ENCODE results near the gene CLDN16. TPM values are rescaled to one million over a fixed set of nuclear protein-coding genes. Genes with fewer than 3 reads are reported as not detected.

Gene CLDN16
- total RNA-seq, 1 donor from 2014 or later: 0.50 TPM

DNA sequence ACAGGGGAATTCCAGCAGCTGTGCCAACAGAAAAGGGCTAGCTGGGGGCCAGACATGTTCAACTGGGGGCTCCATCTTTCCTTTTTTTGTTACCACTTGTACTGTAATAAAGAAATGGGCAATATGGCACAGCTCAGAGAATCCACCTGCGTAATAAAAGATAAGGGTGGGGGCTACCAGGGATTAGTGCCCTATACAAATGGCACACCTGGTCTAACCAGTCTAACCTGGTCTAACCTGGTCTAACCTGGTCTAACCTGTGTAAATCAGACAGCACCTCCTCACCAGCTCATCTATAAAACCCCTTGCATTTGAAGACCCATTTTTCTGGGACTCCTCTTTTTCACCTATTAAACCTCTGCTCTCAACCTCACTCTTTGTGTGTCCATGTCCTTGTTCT, 26.2 kb upstream of the CLDN16 start:
- H3K27me3 Mint-ChIP-seq (ENCODE audit: low read depth, unreplicated experiment): no peaks in the 10 kb centered on the region
- no peaks in the 10 kb centered on the region for H3K36me3 Mint-ChIP-seq (ENCODE audit: low read depth, unreplicated experiment)
- no peaks in the 10 kb centered on the region for H3K9me3 Mint-ChIP-seq (ENCODE audit: unreplicated experiment)
- H3K9me3 ChIP-seq (ENCODE audit: insufficient read depth, low read depth, low read length): no peaks in the 10 kb centered on the region
- no peaks in the 10 kb centered on the region for H3K27me3 ChIP-seq (ENCODE audit: insufficient read depth, low read length)
- H3K4me1 Mint-ChIP-seq (ENCODE audit: low read depth, unreplicated experiment): peaks cover 7% of the 10 kb centered on the region
- DNase-seq (ENCODE audit: low read depth): no peak
- H3K27ac ChIP-seq (ENCODE audit: low read depth, low read length): no peak overlapping the region
- no peak overlapping the region for H3K9ac ChIP-seq (ENCODE audit: low read length)
- H3K4me1 ChIP-seq (ENCODE audit: insufficient read depth, low read length): no peaks in the 10 kb centered on the region
- no peak overlapping the region for H3K4me3 Mint-ChIP-seq (ENCODE audit: unreplicated experiment)
- H3K36me3 ChIP-seq (ENCODE audit: insufficient read depth, low read length): no peaks in the 10 kb centered on the region
- no peak overlapping the region for H3K27ac Mint-ChIP-seq (ENCODE audit: unreplicated experiment)
- H3K4me2 ChIP-seq (ENCODE audit: low read length): no peak overlapping the region
- H3K79me2 ChIP-seq (ENCODE audit: insufficient read depth, low read length): no peaks in the 10 kb centered on the region
- H4K20me1 ChIP-seq (ENCODE audit: insufficient read depth, low read length): no peaks in the 10 kb centered on the region
- FAIRE-seq: no peak
- H2AFZ ChIP-seq (ENCODE audit: low read depth, low read length): no peak overlapping the region
- TF ChIP-seq, protein P1, sequence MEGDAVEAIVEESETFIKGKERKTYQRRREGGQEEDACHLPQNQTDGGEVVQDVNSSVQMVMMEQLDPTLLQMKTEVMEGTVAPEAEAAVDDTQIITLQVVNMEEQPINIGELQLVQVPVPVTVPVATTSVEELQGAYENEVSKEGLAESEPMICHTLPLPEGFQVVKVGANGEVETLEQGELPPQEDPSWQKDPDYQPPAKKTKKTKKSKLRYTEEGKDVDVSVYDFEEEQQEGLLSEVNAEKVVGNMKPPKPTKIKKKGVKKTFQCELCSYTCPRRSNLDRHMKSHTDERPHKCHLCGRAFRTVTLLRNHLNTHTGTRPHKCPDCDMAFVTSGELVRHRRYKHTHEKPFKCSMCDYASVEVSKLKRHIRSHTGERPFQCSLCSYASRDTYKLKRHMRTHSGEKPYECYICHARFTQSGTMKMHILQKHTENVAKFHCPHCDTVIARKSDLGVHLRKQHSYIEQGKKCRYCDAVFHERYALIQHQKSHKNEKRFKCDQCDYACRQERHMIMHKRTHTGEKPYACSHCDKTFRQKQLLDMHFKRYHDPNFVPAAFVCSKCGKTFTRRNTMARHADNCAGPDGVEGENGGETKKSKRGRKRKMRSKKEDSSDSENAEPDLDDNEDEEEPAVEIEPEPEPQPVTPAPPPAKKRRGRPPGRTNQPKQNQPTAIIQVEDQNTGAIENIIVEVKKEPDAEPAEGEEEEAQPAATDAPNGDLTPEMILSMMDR (IDR thresholded peaks at IDR 0.05; ENCODE audit: insufficient read depth, low read depth, low read length): no peak
- TF ChIP-seq EZH2 (IDR thresholded peaks at IDR 0.05; ENCODE audit: insufficient read depth, low read length): no peak
- H3K4me3 ChIP-seq (ENCODE audit: insufficient read depth, low read depth, low read length): no peak overlapping the region

DNA sequence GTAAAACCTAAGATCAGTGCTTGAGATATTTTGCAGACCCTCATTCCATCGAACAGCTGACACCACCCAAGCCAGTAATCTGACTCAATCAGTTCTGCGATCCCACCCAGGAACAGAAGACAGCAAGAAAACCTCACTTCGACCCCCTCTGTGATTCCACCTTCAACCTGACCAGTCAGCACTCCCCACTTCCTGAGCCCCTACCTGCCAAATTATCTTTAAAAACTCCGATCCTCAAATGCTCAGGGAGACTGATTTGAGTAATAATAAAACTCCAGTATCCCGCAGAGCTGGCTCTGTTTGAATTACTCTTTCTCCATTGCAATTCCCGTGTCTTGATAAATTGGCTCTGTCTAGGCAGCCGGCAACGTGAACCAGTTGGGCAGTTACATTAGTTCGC, 25.7 kb upstream of the CLDN16 start:
- H3K27ac ChIP-seq (ENCODE audit: low read depth, low read length): no peak overlapping the region
- Mint-ChIP-seq H3K27me3 (ENCODE audit: low read depth, unreplicated experiment) (no peaks in the 10 kb centered on the region), H3K4me3 (ENCODE audit: unreplicated experiment) (no peak overlapping the region), H3K9me3 (ENCODE audit: unreplicated experiment) (no peaks in the 10 kb centered on the region), H3K4me1 (ENCODE audit: low read depth, unreplicated experiment) (peaks cover 7% of the 10 kb centered on the region), H3K36me3 (ENCODE audit: low read depth, unreplicated experiment) (no peaks in the 10 kb centered on the region), H3K27ac (ENCODE audit: unreplicated experiment) (no peak overlapping the region)
- TF ChIP-seq, protein P1 (IDR thresholded peaks at IDR 0.05; ENCODE audit: insufficient read depth, low read depth, low read length): no peak
- no peak for TF ChIP-seq EZH2 (IDR thresholded peaks at IDR 0.05; ENCODE audit: insufficient read depth, low read length)
- H2AFZ ChIP-seq (ENCODE audit: low read depth, low read length): no peak overlapping the region
- H3K4me3 ChIP-seq (ENCODE audit: insufficient read depth, low read depth, low read length): no peak overlapping the region
- H3K27me3 ChIP-seq (ENCODE audit: insufficient read depth, low read length): no peaks in the 10 kb centered on the region
- H3K9me3 ChIP-seq (ENCODE audit: insufficient read depth, low read depth, low read length): no peaks in the 10 kb centered on the region
- no peak overlapping the region for H3K9ac ChIP-seq (ENCODE audit: low read length)
- H3K4me1 ChIP-seq (ENCODE audit: insufficient read depth, low read length): no peaks in the 10 kb centered on the region
- FAIRE-seq (no peak), DNase-seq (ENCODE audit: low read depth) (no peak)
- no peaks in the 10 kb centered on the region for H3K36me3 ChIP-seq (ENCODE audit: insufficient read depth, low read length)
- no peak overlapping the region for H3K4me2 ChIP-seq (ENCODE audit: low read length)
- H4K20me1 ChIP-seq (ENCODE audit: insufficient read depth, low read length): no peaks in the 10 kb centered on the region
- H3K79me2 ChIP-seq (ENCODE audit: insufficient read depth, low read length): no peaks in the 10 kb centered on the region

DNA sequence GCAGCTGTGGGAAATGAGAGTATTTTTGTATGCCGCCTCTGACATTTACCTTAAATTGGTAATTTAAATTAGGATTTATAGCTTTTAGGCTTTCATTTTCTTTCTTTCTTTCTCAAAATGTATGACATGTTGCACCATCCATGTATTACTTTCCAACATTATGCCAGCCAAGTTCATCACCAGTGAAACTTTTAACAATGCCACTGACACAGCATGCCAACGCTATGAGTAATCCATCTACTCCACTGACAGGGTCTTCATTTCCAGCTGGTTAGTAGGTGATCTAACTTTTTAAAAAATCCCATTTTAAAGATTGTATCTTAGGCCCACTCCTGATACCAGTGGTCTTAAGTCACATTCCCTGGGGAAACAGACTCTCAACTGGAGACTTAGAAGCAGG, 21.8 kb upstream of the CLDN16 start:
- no peak overlapping the region for H3K4me2 ChIP-seq (ENCODE audit: low read length)
- no peaks in the 10 kb centered on the region for H3K27me3 ChIP-seq (ENCODE audit: insufficient read depth, low read length)
- H3K4me3 Mint-ChIP-seq (ENCODE audit: unreplicated experiment): no peak overlapping the region
- H4K20me1 ChIP-seq (ENCODE audit: insufficient read depth, low read length): no peaks in the 10 kb centered on the region
- H3K4me3 ChIP-seq (ENCODE audit: insufficient read depth, low read depth, low read length): no peak overlapping the region
- no peaks in the 10 kb centered on the region for H3K4me1 ChIP-seq (ENCODE audit: insufficient read depth, low read length)
- no peaks in the 10 kb centered on the region for H3K36me3 ChIP-seq (ENCODE audit: insufficient read depth, low read length)
- H3K27ac Mint-ChIP-seq (ENCODE audit: unreplicated experiment): peak overlapping the region; percentile 82
- H3K36me3 Mint-ChIP-seq (ENCODE audit: low read depth, unreplicated experiment): no peaks in the 10 kb centered on the region
- peaks cover 4% of the 10 kb centered on the region for H3K9me3 ChIP-seq (ENCODE audit: insufficient read depth, low read depth, low read length)
- no peaks in the 10 kb centered on the region for H3K27me3 Mint-ChIP-seq (ENCODE audit: low read depth, unreplicated experiment)
- no peaks in the 10 kb centered on the region for H3K9me3 Mint-ChIP-seq (ENCODE audit: unreplicated experiment)
- no peak overlapping the region for H3K9ac ChIP-seq (ENCODE audit: low read length)
- DNase-seq (ENCODE audit: low read depth) (no peak), FAIRE-seq (no peak)
- no peaks in the 10 kb centered on the region for H3K79me2 ChIP-seq (ENCODE audit: insufficient read depth, low read length)
- H2AFZ ChIP-seq (ENCODE audit: low read depth, low read length): no peak overlapping the region
- TF ChIP-seq EZH2 (IDR thresholded peaks at IDR 0.05; ENCODE audit: insufficient read depth, low read length): no peak
- TF ChIP-seq, protein P1 (IDR thresholded peaks at IDR 0.05; ENCODE audit: insufficient read depth, low read depth, low read length): no peak
- no peak overlapping the region for H3K27ac ChIP-seq (ENCODE audit: low read depth, low read length)
- peaks cover 15% of the 10 kb centered on the region for H3K4me1 Mint-ChIP-seq (ENCODE audit: low read depth, unreplicated experiment)
